ENCODE results near the gene B4GALT7. TPM values are rescaled to one million over a fixed set of nuclear protein-coding genes. Genes with fewer than 3 reads are reported as not detected.
A peak's percentile ranks its signal among the peaks of the same experiment; 100 is the strongest.

The B4GALT7 gene
- total RNA-seq, 1 donor from 2014 or later = 29.3 TPM

DNA sequence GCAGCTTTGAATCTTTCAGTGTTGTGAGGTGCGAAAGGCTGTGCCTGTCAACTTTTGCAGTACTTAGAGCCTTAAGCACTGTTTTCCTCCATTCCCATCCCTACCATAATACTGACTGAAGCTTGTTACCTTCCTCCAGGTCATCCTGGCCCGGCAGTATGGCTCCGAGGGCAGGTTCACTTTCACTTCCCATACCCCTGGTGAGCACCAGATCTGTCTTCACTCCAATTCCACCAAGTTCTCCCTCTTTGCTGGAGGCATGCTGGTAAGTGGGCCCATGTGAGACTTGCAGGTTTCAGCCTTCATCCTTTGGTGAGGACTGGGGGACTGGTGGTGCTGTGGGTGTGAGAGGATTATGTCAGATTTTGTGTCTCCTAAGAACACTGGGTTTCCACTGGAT, 6.4 kb upstream of the B4GALT7 start:
- DNase-seq (ENCODE audit: low read depth) = no peak

DNA sequence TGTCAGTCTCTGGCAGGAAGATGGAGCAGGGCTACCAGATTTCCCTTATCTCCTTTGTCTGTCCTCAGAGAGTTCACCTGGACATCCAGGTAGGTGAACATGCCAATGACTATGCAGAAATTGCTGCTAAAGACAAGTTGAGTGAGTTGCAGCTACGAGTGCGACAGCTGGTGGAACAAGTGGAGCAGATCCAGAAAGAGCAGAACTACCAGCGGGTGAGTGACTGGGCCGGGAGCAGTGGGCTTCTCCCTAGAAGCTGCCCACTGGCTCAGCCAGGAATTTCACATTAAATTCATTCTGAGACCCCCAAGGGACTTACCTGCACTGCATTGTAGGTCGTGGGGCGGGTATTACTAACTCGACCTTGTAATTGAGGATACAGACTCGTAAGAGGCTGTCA, 5.9 kb upstream of the B4GALT7 start:
- DNase-seq (ENCODE audit: low read depth) = no peak

DNA sequence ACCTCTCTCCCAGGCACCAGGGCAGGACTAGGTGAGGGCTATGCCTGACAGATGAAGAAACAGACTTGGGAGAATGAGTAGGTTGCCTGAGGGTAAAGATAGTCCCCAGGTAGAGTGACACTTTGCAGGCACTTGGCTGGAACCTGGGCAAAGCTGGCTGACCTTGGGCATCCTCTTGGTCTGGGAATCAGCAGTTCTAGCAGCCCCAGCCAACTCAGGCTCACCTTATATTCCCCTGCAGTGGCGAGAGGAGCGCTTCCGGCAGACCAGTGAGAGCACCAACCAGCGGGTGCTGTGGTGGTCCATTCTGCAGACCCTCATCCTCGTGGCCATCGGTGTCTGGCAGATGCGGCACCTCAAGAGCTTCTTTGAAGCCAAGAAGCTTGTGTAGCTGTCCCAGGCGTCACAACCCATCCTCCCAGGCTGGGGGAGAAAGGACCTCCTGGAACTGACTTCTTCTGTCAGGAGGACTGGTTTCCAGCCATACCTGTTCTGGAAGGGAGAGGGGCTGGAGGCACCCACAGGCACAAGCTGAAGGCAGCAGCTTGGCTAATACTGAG, 4.8 kb upstream of the B4GALT7 start:
- DNase-seq (ENCODE audit: low read depth) = no peak

DNA sequence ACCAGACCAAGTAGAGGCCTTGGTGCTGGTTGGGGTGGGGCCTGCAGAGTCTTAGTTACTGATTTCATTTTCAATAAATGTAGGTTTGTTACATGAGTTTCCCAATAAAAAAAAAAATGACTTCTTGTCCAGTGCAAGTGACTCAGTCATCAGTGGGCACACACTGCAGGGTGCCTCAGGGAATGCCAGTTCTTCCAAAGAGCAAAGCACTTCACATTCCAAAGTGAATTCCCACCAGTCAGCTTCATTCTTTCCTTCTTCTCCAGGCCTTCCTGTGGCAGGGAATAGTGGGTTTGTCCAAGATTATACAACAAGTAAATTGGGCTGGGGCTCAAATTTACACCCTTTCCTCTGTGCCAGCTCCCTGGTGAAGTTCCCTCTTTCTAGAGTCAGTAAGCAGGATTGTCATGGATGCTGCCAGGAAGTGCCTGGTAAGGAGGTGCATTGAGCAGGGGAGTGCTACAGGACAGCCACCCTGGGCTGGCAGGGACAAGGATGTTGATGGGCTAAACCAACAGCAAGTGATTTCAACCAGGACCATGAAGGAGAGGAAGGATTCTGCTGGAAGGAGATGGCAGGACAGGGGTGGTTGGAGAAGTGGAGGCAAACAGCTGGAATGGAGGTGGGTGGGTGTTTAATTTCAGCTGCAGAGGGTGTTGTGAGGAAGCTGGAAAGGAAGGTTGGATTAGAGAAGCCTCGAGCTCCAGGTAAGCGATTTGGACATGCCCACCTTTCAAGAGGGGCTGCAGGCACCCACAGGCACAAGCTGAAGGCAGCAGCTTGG, 3.7 kb upstream of the B4GALT7 start:
- DNase-seq (ENCODE audit: low read depth) = no peak

DNA sequence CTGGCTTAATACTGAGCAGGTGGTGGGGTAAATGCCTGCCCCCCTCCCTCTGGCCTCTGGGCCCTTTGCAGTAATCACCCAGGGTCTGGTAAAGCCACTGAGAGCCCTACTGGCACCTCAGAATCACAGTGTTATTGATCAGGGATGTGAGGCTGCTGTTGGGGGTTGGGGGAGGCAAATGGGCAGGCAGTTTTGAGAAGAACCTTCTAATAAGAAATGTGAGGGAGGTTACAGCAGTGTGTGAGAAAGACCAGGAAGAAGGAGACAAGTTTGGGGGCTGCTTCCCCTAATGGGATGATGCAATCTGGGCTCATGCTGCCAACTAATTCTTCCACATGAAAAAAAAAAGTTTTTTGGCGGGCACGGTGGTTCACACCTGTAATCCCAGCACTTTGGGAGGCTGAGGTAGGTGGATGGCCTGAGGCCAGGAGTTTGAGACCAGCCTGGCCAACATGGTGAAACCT, 3.1 kb upstream of the B4GALT7 start:
- no peak for DNase-seq (ENCODE audit: low read depth)

DNA sequence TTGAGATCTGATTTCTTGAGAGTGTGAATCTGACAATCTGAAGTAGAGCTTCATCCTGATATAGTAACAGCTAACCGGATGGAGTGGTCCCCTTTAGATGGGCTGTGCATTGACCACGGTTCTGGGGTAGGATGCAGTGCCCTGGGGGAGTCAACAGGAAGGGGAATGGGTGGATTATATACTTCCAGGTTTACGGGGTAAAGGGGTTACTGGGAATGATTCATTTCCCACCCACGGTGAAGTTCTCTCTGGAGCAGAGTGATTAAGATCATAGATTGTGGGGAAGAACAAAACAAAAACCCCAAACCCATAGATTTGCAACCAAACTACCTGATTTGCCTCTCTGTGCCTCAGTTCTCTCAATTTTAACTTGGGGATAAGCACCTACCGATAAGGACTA, 1.5 kb upstream of the B4GALT7 start:
- no peak for DNase-seq (ENCODE audit: low read depth)

DNA sequence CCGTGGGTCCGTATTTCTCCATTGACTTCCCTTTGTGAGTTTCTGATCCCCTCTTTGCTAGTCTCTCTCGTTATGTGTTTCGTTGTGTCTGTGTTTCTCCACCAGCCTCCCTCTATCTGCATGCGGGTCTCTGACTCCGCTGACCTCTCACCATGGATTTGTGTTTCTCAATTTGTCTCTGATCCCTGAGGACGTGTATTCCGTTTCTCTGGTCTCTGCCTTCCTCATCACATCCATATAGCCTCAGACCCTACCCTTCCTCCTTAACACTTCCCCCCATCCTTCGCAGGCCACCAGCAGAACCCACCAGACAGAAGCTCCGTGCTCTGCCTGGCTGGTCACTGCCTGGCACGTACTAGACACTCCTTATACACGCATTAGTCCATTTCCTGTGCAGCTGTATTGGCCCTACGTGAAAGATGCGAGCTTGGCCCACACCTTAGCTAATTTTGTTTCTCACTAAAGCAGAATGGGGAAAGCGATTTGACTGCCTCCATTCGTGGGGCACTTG, 631 bp downstream of the B4GALT7 start:
- DNase-seq (ENCODE audit: low read depth) = no peak

DNA sequence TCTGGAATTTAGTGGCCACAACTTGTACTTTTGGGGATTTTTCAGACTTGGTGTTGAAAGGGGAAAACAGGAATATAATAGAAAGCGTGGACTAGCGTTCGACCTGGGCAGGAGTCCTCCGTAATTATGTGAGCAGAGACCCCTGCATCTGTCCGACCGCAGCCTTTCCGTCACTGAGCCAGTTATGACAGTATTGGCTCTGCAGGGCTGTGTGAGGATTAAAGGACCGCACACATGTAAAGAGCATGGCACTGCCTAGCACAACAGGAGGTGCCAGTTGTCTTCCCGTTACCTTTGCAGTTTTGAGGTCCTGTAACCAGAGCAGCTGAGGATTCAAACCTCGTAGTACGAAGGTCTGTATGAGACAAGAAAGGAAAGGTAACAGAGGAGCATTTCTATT, 1.2 kb downstream of the B4GALT7 start:
- DNase-seq (ENCODE audit: low read depth) = no peak

DNA sequence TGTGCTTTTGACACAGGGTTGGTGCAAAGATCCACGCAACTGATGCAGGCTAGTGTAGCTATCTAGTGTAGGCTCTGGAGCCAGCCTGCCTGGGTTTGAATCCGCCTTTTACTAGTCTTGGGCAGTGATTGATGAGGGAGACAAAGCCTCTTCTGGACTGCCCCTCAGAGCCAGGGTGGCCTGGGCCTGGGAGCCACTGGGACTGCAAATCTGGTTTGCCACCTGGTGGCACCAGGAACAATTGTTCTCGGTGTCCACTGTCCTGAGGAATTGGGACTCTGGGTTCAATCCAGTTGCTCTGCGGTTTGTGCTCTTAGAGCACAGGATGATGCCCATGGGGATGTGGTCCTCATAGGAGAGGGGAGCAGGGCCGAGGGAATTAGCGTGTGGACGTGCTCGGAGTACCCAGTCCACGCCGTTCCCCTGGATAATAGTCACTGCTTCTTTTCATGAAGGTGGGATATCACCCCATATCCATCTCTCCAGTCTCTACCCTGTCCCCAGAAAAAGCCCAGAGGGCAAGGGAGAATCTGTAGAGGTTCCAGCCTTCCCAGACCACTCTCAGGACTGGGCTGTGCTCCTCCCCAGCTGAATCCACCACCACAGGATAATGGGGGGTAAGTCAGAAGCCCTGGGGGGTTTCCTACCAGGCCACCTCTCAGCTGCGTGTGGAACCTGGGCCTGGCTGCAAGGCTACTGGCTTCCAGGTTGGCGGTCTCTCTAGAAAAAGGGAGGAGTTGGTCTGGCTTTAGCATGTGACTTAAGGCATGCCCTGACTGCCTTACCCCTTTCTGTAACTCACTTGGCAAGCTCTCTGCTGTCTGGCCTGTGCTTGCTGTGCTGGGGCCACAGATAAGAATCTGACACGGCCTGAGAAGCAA, 1.9 kb downstream of the B4GALT7 start:
- no peak for DNase-seq (ENCODE audit: low read depth)

DNA sequence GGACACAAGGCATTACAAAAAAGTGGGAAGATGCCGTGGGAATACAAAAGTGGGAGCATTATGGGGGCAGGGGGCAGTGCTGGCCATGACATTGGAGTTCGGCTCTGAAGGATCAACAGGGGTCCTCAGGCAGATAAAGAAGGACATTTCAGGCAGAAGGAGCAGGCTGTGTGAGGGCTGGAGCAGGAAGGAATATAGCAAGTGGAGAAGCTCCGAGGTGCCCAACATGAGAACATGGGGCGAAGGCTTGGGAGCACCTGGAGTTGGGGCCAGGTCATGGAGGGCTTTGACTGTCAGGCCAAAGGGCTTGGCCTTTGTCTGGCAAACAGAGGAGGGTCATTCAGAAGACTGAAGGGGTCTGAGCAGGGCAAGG, 2.5 kb downstream of the B4GALT7 start:
- DNase-seq (ENCODE audit: low read depth) = no peak

DNA sequence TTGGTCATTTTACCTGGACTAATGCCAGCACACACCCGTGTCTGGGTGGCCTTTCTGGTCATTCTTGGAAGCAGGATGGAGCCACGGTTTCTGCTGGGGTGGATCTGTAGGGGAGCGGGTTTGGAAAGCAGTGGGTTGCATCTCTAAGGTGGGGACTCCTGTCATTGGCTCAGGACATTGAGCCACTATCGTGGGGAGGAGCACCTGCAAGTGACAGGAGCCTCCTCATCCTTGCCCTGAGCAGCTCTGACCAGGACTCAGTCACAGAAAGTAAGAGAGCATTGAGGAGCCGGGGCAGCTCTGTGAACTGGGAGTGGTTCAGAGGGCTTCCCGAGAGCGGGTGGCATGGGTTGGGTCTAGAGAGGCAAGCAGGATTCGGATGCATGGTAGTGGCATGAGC, 3.7 kb downstream of the B4GALT7 start:
- DNase-seq (ENCODE audit: low read depth) = no peak

DNA sequence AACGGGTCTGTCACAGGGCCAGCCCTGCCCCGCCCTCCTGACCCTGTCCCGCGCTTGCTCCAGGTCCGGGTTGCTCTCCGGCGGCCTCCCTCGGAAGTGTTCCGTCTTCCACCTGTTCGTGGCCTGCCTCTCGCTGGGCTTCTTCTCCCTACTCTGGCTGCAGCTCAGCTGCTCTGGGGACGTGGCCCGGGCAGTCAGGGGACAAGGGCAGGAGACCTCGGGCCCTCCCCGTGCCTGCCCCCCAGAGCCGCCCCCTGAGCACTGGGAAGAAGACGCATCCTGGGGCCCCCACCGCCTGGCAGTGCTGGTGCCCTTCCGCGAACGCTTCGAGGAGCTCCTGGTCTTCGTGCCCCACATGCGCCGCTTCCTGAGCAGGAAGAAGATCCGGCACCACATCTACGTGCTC, 4.2 kb downstream of the B4GALT7 start:
- DNase-seq (ENCODE audit: low read depth) = no peak

DNA sequence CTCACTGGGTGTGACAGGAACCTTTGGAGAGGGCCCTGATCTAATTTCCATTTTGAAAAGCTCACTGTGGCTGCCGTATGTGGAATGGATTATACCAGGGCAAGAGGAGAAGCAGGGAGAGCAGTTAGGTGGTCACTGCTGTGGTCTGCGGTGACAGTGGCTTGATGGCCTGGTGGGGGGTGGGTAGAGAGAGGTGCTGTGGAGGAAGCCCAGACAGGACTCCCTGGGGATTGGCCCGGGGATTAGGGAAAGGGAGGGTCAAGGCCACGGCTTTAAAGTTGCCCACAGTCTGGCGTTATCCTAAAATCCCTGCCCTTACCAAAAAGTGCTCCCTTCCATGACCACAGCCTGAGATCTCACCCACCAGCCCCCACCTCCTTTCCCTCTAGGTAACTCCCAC, 4.7 kb downstream of the B4GALT7 start:
- no peak for DNase-seq (ENCODE audit: low read depth)

DNA sequence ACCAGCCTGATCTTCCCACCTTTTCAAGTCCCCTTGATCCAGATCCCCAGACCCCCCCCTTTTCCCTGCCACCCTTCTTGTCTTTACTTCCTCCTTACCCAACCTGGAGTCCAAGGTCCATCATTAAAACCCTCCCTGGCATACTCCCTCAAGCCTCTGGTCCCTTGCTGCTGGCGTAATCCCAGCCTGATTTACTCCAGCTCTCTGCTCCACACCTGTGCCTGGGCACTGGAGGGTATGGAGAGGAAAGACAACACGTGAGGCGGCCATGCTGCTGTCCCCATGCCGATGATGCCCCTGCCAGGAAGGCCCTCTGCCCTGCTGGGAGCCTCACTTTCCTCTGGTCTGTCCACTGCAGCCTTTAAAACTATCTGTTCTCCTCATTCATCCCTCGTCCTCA, 5.1 kb downstream of the B4GALT7 start:
- DNase-seq (ENCODE audit: low read depth) = no peak

DNA sequence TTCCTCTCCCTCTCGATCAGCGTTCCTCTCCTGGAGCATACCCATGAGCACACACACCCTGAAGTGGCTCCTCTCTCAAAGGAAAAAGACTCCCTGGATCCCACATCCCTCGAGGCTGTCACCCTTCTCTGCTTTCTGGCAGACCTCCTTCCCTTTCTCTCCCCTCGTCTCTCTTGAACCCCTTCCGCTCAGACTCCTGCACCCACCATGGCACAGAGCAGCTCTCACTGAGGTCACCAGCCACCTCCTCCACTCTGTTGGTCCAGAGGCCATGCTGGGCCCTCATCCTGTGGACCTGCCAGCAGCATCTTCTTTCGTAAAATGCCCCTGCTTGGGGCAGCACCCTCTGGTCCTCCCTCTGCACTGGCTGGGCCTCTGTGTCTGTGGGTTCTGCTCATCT, 5.7 kb downstream of the B4GALT7 start:
- no peak for DNase-seq (ENCODE audit: low read depth)

DNA sequence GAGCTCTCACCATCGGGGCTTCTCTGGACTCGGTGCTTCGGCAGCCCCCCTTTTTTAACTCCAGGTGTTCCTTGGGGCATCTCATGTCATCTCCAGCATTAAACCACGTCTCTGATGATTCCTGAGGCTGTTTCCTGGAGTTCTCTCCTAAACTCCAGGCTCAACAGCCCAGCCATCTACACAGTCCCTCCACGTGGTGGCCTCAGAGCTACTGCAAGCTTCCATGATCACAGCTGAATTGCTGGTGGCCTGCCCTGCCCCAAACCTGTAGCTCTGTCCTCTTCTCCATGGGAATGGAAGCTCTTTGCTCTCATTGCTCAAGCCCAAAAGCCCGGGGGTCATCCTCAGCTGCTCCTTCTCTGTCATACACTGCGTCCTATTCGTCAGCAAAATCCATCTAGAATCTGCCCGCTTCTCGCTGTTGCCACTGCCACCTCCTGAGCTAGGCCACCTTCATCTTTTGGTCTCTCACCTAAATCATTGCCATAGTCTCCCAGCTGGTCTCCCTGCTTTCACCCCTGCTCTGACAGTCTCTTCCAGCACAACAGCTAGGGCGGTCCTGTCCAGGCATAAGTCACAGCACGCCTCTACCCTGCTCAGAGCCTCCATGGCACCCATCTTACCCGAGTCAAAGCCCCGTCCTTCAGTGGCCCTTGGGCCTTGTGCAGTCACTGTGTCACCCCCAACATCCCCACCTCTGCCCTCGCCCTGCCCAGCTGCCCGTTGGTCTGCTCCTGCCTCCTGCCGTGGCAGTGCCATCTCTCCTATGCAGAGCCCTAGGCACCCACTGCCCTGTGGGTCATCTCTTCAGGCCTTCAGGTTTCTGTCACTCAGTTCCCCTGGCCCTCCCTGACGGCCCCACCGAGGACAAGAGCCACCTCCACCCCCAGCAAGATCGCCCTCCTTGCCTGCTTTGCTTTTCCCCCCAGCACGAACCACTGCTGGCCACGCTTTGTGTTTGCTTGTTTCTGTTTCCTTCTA, 6.4 kb downstream of the B4GALT7 start:
- DNase-seq (ENCODE audit: low read depth) = no peak

DNA sequence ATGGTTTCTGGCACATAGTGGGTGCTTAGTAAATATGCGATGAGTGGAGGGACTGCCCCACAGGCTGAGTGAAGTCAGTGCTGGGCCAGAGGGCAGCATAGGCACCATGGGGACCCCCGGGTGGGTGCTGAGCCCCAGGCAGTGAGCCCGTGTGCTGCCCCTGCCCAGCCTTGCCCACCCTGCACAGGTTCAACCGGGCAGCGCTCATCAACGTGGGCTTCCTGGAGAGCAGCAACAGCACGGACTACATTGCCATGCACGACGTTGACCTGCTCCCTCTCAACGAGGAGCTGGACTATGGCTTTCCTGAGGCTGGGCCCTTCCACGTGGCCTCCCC, 7.2 kb downstream of the B4GALT7 start:
- DNase-seq (ENCODE audit: low read depth) = no peak

DNA sequence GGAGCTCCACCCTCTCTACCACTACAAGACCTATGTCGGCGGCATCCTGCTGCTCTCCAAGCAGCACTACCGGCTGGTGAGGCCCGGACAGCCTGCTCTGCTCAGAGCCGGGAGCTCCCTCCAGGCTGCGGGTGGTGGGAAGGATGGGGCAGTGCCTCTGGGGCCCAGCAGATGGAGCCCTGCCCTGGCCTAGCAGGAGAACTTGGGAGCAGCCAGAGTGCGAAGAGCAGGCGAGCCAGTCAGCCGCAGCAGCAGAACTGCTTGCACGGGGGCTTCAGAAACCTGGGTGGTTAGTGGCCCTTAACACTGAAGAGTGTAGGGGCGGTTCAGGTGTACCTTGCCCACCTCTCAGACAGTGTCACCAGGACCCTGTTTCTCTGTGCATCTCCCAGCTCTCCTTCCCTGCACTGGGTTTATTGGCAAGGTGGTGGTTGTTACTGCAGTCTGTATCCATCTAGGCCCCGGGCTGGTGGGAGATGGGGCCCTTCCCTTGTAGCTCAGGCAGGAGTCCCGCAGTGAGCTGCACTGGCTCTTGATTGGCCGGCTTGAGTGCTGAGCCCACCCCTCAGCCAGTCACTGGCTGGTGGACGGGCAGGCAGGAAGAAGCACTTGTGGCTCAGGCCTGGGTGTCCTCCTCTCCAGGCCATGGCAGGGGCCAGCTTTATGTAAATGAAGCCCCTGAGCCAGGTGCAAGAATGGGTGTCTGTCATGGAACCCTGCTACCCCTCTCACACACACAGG, 7.7 kb downstream of the B4GALT7 start:
- DNase-seq (ENCODE audit: low read depth) = peak; percentile 75

DNA sequence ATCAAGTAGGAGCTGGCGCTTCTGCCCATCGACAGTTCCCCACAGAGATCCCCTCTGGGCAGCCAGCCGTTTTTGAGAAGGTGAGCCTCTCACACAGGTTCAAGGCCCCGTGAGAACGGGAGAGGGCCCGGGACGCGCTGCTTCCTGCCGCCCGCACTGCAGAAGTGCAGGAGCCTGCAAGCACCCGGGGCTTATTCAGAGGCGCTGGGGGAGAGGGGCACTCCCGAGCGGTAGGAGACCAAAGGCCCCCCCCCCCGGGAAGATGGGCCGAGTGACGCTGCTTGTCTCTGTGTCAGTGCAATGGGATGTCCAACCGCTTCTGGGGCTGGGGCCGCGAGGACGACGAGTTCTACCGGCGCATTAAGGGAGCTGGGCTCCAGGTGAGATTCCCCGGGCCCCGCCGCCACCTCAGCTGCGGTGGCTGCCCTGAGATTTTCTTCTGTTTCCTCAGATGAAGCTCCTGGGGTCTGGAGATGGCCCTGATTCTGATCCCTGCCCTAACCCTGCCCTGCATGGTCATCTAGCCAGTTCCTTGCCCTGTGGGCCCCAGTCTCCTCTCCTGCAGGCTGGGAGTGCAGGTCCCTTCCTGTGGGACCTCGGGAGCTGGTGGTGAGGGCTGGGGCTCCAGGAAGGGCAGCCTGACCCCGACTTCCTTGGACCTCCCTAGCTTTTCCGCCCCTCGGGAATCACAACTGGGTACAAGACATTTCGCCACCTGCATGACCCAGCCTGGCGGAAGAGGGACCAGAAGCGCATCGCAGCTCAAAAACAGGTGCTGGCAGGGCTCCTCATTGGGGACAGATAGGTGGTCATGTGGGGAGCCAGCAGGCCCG, 8.5 kb downstream of the B4GALT7 start:
- DNase-seq (ENCODE audit: low read depth) = no peak
